Epithelial cell of proximal tubule (primary cell): Measurements from ENCODE around the gene RUSF1. TPM values are rescaled to one million over a fixed set of nuclear protein-coding genes. Genes with fewer than 3 reads are reported as not detected.
"Not testable (repeated sequence)": the region's sequence is repeated elsewhere in the genome, so short reads cannot be mapped to it uniquely, and the experiment has no call there.

Source experiments
- DNase-seq: peaks from one replicate; pipeline ENCODE4 v3.0.0-alpha.2; 2011; ENCODE audit warnings: low read depth
- H3K4me3 ChIP-seq: 2 replicates; pipeline ENCODE4 v1.5.1; 2011; ENCODE audit warnings: low read depth, mild to moderate bottlenecking, low read length
- CTCF ChIP-seq: conservative IDR thresholded peaks from 2 replicates; pipeline ENCODE4 v1.5.1; 2012; ENCODE audit warnings: low read depth, mild to moderate bottlenecking, low read length
- total RNA-seq: library from RNA; depleted of rRNA; stranded (reverse); fragments of >200 nt; gene quantifications from 2 replicates; pipeline ENCODE4 v1.2.3, GENCODE V29; 2015

The RUSF1 gene
- total RNA-seq, 1 donor from 2014 or later, result 42.8 TPM

DNA sequence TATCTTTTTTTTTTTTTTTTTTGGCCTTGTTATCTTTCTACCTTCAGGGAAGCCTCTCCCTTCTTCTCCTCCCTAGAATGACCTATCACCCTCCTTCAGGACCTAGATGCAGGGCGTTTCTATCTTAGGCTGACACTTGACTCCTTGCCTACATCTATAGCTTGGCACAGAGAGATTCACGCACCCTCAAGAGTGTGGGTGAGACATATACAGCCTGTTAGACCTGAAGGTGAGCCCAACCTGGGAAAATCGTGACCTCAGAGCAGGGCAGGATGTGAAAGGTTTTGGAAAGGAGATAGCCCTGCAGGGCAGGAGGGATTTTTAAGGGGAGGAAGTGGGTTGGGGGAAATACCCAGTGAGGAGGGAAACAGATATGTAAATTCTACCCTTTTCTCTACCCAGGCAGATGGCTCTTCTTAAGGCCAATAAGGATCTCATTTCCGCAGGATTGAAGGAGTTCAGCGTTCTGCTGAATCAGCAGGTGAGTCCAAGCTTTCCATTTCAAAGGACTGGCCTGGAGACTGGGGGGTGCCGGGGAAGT, 19.6 kb upstream of the RUSF1 start, which contains the start of gene AHSP:
AHSP (plus strand) TSS at position 167 of the 541 bp plus-strand sequence; CDS start at position 407, 240 bp downstream.
- no peak within 1 kb of the TSS for H3K4me3 ChIP-seq

GRCh38 chr16:31525113-31525512, 16.9 kb upstream of the RUSF1 start:
- no peak overlapping the region for H3K4me3 ChIP-seq
- no peak for TF ChIP-seq CTCF
- no peak for DNase-seq

More for the DNA sequence above, 19.6 kb upstream of the RUSF1 start, which contains the start of gene AHSP:
- no peak for TF ChIP-seq CTCF
- no peak for DNase-seq

DNA sequence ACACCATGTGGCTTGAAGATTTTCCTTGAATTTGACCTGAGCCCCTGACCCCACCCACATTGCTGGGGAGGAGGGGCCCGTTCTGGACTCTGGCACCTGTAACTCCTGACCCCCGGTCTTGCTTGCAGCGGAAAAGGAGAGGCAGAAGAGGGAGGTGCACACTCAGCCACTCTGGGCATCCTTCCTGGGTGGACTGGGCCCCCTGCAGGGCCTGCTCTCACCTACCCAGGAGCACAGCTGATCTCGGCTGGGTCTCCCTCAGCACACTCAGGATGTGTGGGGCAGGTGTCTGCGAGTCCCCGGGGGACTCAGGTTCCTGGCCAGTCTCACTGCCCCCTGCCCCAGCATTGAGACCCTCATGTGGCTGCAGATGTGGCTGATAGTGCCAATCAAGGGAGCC, 15.6 kb upstream of the RUSF1 start:
- not testable (repeated sequence) for DNase-seq, H3K4me3 ChIP-seq

DNA sequence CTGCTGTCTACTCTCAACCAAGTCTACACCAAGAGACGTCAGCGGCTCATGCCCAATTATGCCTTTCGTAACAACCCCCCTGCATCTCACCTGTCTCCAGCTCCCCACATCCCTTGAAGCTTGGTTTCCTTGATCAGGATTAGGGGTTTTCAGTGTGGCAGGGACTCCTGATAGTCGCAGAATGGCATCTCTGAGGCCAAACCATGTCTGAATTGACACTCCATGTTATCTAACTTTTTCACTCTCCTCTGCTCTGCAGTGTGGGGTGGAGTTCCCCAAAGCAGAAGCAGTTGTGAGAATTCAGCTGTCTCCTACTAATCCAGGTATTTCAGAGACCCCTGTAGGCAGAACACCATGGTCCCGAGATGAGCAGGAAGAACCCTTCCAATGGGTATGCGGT, 13.9 kb upstream of the RUSF1 start:
- no peak for DNase-seq
- TF ChIP-seq CTCF, result no peak

GRCh38 chr16:31521368-31521767, 13.2 kb upstream of the RUSF1 start:
- no peak for DNase-seq
- H3K4me3 ChIP-seq, result no peak overlapping the region
- no peak for TF ChIP-seq CTCF

More for the DNA sequence above, 13.9 kb upstream of the RUSF1 start:
- no peak overlapping the region for H3K4me3 ChIP-seq

GRCh38 chr16:31519759-31520431, 11.7 kb upstream of the RUSF1 start:
- no peak for DNase-seq
- no peak overlapping the region for H3K4me3 ChIP-seq
- no peak for TF ChIP-seq CTCF

DNA sequence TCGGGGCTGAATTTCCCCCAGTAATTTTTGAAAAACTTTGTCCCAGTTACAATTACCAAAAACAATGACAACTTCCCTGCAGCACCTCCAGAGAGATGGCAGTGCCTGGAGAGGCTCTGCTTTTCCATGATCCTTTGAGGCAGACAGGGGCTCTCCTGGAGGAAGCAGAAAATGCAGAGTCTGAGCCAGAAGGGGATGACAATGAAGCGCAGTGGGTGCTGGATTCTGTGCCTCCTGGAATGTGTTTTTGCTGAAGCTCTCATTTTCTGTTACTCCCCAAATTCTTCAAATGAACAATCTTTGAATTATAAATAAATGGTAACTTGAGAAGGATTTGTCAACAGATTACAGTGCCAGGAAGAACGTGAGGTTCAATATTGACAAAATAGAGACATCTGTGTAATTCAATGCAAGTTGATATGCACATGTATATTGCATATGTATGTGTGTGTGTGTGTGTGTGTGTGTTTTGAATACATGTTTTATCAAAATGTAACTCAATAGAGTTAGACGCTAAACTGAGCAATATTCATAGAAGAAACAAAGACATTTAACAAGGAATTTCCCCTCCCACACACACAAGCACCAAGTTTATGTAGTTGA, 9.7 kb upstream of the RUSF1 start:
- TF ChIP-seq CTCF, result no peak
- no peak overlapping the region for H3K4me3 ChIP-seq
- no peak for DNase-seq
